GM12873 (cell line): ENCODE measurements around the gene PRSS23.

ENCODE experiments used
- TF ChIP-seq, protein P1 (sequence below): IDR thresholded peaks from 2 replicates; pipeline ENCODE4 v1.5.1; 2012; ENCODE audit warnings: low read depth, mild to moderate bottlenecking, moderate library complexity, low read length, control low read depth; ENCODE audit not compliant: insufficient read depth; ENCODE audit errors: missing control alignments

Gene PRSS23

DNA sequence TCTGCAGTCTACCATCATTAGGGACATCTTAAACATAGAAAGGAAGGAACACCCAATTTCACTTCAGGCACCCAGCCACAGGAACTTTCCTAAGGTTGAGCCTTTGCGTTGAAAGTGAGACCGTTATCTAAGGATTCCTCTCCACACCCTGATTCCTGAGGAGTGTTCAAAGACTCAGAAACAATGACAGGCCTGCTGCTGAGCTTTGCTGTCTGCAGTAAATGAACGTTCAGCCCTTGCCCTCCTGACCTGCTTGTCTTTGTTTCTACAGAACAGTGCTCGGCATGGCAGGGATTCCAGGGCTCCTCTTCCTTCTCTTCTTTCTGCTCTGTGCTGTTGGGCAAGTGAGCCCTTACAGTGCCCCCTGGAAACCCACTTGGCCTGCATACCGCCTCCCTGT, 7.0 kb downstream of the PRSS23 start:
- TF ChIP-seq, protein P1, sequence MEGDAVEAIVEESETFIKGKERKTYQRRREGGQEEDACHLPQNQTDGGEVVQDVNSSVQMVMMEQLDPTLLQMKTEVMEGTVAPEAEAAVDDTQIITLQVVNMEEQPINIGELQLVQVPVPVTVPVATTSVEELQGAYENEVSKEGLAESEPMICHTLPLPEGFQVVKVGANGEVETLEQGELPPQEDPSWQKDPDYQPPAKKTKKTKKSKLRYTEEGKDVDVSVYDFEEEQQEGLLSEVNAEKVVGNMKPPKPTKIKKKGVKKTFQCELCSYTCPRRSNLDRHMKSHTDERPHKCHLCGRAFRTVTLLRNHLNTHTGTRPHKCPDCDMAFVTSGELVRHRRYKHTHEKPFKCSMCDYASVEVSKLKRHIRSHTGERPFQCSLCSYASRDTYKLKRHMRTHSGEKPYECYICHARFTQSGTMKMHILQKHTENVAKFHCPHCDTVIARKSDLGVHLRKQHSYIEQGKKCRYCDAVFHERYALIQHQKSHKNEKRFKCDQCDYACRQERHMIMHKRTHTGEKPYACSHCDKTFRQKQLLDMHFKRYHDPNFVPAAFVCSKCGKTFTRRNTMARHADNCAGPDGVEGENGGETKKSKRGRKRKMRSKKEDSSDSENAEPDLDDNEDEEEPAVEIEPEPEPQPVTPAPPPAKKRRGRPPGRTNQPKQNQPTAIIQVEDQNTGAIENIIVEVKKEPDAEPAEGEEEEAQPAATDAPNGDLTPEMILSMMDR: no peak

DNA sequence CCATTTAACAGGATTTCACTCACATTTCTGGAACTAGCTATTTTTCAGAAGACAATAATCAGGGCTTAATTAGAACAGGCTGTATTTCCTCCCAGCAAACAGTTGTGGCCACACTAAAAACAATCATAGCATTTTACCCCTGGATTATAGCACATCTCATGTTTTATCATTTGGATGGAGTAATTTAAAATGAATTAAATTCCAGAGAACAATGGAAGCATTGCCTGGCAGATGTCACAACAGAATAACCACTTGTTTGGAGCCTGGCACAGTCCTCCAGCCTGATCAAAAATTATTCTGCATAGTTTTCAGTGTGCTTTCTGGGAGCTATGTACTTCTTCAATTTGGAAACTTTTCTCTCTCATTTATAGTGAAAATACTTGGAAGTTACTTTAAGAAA, 9.2 kb downstream of the PRSS23 start:
- TF ChIP-seq, protein P1: no peak

DNA sequence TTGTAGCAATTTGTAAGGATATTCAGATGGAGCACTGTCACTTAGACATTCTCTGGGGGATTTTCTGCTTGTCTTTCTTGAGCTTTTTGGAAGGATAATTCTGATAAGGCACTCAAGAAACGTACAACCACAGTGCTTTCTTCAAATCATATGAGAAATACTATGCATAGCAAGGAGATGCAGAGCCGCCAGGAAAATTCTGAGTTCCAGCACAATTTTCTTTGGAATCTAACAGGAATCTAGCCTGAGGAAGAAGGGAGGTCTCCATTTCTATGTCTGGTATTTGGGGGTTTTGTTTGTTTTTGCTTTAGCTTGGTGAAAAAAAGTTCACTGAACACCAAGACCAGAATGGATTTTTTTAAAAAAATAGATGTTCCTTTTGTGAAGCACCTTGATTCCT, 9.9 kb downstream of the PRSS23 start:
- TF ChIP-seq, protein P1: no peak

DNA sequence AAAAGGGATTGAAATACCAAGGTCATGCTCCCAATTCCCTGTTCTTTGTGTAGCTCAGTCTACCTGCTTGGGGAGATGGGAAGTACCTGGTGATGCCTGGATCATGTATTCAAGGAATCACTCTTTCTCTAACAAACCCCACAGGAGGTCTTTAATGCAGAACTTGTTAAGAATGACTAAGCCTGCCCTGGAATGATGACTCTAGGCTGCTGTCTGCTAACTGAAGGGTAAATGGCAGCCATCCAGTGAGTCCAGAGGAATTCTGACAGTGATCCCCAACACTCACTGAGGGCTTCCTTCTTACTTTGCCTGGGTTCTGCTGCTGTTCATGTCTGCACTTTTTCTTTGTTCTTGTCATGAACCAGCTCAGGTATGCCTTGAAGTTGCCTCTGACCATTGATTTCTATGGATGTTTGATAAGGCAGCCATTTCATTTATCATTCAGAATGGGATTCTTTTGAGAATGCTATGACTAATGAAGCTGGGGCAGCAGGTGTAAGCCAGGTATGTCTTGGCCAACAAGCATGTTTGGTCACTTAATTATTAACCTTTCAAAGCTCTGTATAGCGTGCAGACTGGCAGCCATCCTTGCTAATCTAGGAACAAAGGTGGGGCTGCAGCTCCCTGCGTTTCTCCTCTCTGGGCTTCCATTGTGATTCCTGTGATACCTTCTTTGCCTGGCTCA, 11.4 kb downstream of the PRSS23 start:
- TF ChIP-seq, protein P1: no peak

DNA sequence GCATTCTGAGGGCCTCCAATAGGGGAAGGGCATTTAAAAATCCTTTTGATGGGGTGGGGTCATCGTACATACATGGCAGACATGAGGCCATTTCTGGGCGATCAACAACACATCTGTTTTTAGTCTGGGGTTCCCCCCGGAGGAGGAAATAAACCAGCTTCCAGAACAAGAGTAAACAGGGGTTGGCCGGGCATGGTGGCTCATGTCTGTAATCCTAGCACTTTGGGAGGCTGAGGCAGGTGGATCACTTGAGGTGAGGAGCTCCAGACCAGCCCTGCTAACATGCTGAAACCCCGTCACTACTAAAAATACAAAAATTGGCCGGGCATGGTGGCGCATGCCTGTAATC, 12.0 kb downstream of the PRSS23 start:
- TF ChIP-seq, protein P1: no peak

DNA sequence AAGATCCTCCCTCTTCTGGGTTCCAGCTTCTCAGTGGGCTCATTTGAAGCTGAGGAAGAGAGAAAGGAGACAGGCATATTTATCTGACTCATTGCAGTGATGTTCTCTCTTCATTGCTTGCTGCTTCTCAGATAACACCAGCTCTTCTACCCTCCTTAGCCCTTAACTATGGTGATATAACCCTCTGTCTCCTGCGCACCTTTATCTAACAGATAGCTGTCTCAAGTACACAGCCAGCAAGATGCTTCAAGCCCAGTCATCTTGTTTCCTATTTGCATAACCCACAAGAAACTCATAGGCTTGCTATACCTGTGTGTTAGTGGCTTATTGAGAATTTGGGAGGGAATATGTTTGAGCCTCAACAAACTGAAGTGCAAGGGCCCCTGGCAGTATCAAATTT, 12.6 kb downstream of the PRSS23 start:
- TF ChIP-seq, protein P1: no peak

DNA sequence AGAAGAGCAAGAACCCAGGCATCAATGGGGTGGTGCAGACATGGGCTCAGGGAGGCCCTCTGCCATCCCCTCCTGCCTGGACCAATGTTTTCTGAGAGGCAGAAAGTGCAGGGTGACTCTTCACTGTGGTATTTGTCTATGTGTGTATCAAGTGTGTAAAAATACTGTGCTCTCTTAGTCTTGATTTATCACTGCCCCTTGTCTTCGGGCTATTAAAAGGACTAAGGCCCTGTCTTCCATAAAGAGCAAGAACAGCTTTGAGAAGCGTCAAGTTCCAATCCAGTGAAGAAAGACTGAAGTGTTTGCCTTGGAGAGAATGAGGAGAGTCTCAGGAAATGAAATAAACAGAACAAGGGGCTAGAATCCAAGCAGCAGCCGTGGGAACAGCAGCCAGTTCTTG, 14.4 kb downstream of the PRSS23 start:
- TF ChIP-seq, protein P1: no peak
